Inflammatory macrophage treated with lipopolysaccharide for 4 hours (primary cell): ENCODE results near the gene CLDN15.

Experiments
- DNase-seq: peaks from one replicate; pipeline ENCODE4 v3.0.0-alpha.2; 2020

Gene CLDN15

DNA sequence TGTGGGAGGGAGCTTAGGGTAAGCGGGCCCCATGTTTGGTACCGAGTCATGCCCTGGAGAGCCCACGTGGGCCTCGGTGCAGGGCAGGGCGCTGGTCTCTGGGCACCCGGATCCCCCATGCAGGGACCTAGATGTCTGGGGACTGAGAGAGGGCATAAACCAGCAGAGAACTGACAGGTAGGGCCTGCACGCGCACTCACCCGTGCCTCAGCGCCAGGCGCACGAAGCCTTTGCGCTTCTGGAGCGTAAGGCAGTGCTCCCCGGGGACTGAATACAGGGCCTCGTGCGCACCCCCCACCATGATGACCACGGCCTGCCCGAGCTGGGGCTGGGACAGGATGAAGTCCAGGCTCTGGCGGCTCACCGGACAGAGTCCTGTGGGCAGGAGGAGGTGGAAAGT, 39.6 kb downstream of the CLDN15 start:
- DNase-seq: no peak

DNA sequence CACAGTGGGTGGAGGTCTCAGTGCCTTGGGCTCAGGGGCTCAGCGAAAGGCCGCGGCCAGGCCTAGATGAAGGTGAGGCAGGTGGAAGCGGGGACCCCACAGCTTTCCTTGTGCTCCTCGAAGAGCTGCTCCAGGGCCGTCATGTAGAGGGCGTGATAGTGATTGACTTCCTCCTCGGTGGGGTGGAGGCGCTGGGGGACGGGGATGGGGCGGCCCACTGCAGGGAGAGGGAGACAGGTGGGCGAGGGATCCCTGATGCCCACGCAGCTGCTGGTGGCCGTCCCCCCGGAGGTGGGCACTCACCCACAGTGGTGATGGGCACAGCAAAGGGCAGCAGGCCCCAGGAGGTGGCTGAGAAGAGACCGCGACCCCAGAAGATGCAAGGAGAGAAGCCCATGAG, 41.7 kb downstream of the CLDN15 start:
- DNase-seq: no peak

GRCh38 chr7:101189109-101189508, 48.5 kb downstream of the CLDN15 start:
- no peak for DNase-seq

GRCh38 chr7:101186844-101187428, 50.7 kb downstream of the CLDN15 start:
- DNase-seq: peak; percentile 75

DNA sequence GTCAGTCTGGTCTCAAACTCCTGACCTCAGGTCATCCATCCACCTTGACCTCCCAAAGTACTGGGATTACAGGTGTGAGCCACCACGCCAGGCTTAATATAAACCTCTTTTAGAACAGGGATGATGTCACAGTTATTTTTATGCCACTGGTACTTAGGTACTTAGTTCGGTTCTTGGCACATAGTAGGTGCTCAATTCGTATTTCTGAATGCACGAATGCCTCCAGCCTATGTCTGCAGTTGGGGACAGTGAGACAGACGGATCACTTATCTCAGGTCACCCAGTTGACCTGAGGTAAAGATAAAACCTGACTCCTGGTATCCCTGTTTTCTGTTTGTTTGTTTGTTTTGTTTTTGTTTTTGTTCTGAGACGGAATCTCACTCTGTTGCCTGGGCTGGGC, 51.4 kb downstream of the CLDN15 start:
- no peak for DNase-seq

DNA sequence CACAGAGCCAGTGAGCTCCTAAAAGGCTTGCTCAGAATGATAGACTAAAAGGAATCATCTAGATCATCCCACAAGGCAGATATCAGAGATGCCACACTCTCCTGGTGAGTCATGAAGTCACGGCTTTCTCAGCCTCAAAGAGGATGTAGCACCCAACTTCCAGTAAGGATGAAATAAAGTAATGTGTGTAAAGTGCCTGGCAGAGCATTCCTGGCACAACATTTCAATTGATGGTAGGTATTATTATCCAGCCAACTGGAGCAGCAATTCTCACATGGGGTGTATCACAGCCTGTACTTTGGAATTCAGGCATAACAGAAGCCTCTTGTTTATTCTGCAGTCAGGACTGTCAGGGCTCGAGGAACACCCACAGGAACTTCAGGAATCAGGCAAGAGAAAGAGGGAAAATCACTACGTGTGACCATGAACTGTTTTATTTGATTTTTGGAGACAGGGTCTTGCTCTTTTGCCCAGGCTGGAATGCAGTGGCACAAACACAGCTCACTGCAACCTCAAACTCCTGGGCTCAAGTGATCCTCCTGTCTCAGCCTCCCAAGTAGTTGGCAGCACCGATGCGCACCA, 52.3 kb downstream of the CLDN15 start:
- DNase-seq: peak; percentile 64
